Stomach (tissue), 9 donors: ENCODE results near the gene THSD4. TPM values are rescaled to one million over a fixed set of nuclear protein-coding genes. Genes with fewer than 3 reads are reported as not detected.

Experiments used
- DNase-seq, 2 donors: peaks; one replicate each; pipeline versions ENCODE4 v3.0.0 to v3.0.0-alpha.2; 2013 to 2019
- H3K27ac ChIP-seq, 5 donors: fragments of 200-600 bp in 4 of 5; sonication (generic) in 4 of 5; one replicate each; pipeline ENCODE4 v1.5.1; 2013 to 2019; ENCODE audit warnings: mild to moderate bottlenecking in 1 of 5, moderate library complexity in 1 of 5
- H3K27me3 ChIP-seq, 3 donors: fragments of 200-600 bp; sonication (generic); one replicate each; pipeline ENCODE4 v1.5.1; 2017 to 2019; ENCODE audit warnings: mixed run types in 1 of 3
- H3K36me3 ChIP-seq, 4 donors: fragments of 200-600 bp; sonication (generic); 1 replicate in 3 of 4; 2 replicates in 1 of 4; pipeline ENCODE4 v1.5.1; 2016 to 2019
- H3K4me1 ChIP-seq, 4 donors: fragments of 200-600 bp; sonication (generic); one replicate each; pipeline ENCODE4 v1.5.1; 2016 to 2019
- H3K4me3 ChIP-seq, 4 donors: fragments of 200-600 bp; sonication (generic) in 3 of 4; one replicate each; pipeline ENCODE4 v1.5.1; 2016 to 2019; ENCODE audit warnings: mild to moderate bottlenecking in 1 of 4
- H3K9me3 ChIP-seq, 4 donors: fragments of 200-600 bp; sonication (generic); one replicate each; pipeline ENCODE4 v1.5.1; 2016 to 2019
- CTCF ChIP-seq, 7 experiments: fragments of 450-650 bp in 4 of 7; fragments of 200-600 bp in 3 of 7; sonication (generic) in 3 of 7; IDR thresholded peaks; one replicate each; pipeline ENCODE4 v1.5.1; 2016 to 2019; ENCODE audit warnings: antibody characterized with exemption in 7 of 7, control low read depth in 2 of 7, mild to moderate bottlenecking in 1 of 7
- EP300 ChIP-seq: sonication (generic); formaldehyde crosslinking; IDR thresholded peaks from one replicate; pipeline ENCODE4 v1.6.1; 2017; ENCODE audit warnings: antibody characterized with exemption
- POLR2A ChIP-seq, 4 donors: fragments of 450-650 bp; IDR thresholded peaks; one replicate each; pipeline ENCODE4 v1.6.1; 2016; ENCODE audit warnings: antibody characterized with exemption in 4 of 4, control low read depth in 2 of 4, mild to moderate bottlenecking in 1 of 4, moderate library complexity in 1 of 4
- POLR2AphosphoS5 ChIP-seq, 3 donors: sonication (generic); formaldehyde crosslinking; IDR thresholded peaks; one replicate each; pipeline ENCODE4 v1.6.1; 2016; ENCODE audit warnings: antibody characterized with exemption in 3 of 3
- WGBS, 5 donors: extraction: QIAGEN DNeasy Blood & Tissue Kit in 3 of 5; methylation state at CpG; one replicate each; pipeline versions ENCODE4 v1.1.5 to v1.1.7; 2013 to 2018; 5-methylcytosine and 5-hydroxymethylcytosine counted together
- intact Hi-C: fragments of 100-400 bp; cut with DNase I; formaldehyde crosslinking; loops from one replicate; pipeline ENCODE4 v1.15.1; 2023; ENCODE audit warnings: low total_unique reads
- polyA plus RNA-seq, 3 donors: library from polyadenylated mRNA; stranded (reverse); fragments of 200-250 nt; gene quantifications; one replicate each; pipeline ENCODE4 v1.2.3, GENCODE V29; 2013
- total RNA-seq, 5 donors: library from RNA; depleted of rRNA; stranded (reverse); fragments of >200 nt; gene quantifications; one replicate each; pipeline versions ENCODE4 v1.1.0 to v1.2.3, GENCODE V29; 2014 to 2016
- donor health status: healthy with polysubstance abuse.
- donor health status: Bipolar disorder and iron deficiency.
- donor health status: healthy.

The THSD4 gene
- total and polyA plus RNA-seq, 8 donors = 1.8 to 79.4 (median 22.0) TPM

- 77 to 84% (median 82%) methylated on average over 5 of the region's 5 CpGs for WGBS, 5 donors
Observed at GRCh38 chr15:71185706-71186105, 70.4 kb downstream of the THSD4 start.

GRCh38 chr15:71186267-71186666 is 71.0 kb downstream of the THSD4 start:
- intact Hi-C loops = no loop called here
- H3K36me3 ChIP-seq = no peaks in the 10 kb centered on the region
- no peaks in the 10 kb centered on the region for H3K4me1 ChIP-seq
- TF ChIP-seq POLR2A (IDR thresholded peaks at IDR 0.05) = no peak
- TF ChIP-seq EP300 = no peak
- no peak for TF ChIP-seq POLR2AphosphoS5 (IDR thresholded peaks at IDR 0.05)
- no peak for TF ChIP-seq CTCF (IDR thresholded peaks at IDR 0.05)
- no peak overlapping the region for H3K4me3 ChIP-seq
- no peaks in the 10 kb centered on the region for H3K9me3 ChIP-seq
- no peak overlapping the region for H3K27ac ChIP-seq
- 52 to 63% (median 61%) methylated on average over 3 of the region's 3 CpGs for WGBS, 5 donors
- DNase-seq = no peak
- H3K27me3 ChIP-seq = no peaks in the 10 kb centered on the region

More at GRCh38 chr15:71185706-71186105, 70.4 kb downstream of the THSD4 start:
- H3K4me3 ChIP-seq = no peak overlapping the region
- no peaks in the 10 kb centered on the region for H3K27me3 ChIP-seq
- no peak overlapping the region for H3K27ac ChIP-seq
- DNase-seq = no peak
- H3K4me1 ChIP-seq = no peaks in the 10 kb centered on the region
- intact Hi-C loops = no loop called here
- no peaks in the 10 kb centered on the region for H3K36me3 ChIP-seq
- H3K9me3 ChIP-seq = no peaks in the 10 kb centered on the region
- no peak for TF ChIP-seq EP300
- no peak for TF ChIP-seq POLR2A (IDR thresholded peaks at IDR 0.05)
- TF ChIP-seq CTCF (IDR thresholded peaks at IDR 0.05) = no peak
- TF ChIP-seq POLR2AphosphoS5 (IDR thresholded peaks at IDR 0.05) = no peak

- H3K27me3 ChIP-seq = no peaks in the 10 kb centered on the region
- TF ChIP-seq POLR2AphosphoS5 (IDR thresholded peaks at IDR 0.05) (no peak), POLR2A (IDR thresholded peaks at IDR 0.05) (no peak), CTCF (IDR thresholded peaks at IDR 0.05) (no peak)
- H3K9me3 ChIP-seq = no peaks in the 10 kb centered on the region
- no peak overlapping the region for H3K4me3 ChIP-seq
- WGBS, 5 donors = 82 to 87% (median 85%) methylated on average over 5 of the region's 5 CpGs
- no peaks in the 10 kb centered on the region for H3K36me3 ChIP-seq
- H3K4me1 ChIP-seq = no peaks in the 10 kb centered on the region
- no peak overlapping the region for H3K27ac ChIP-seq
- no peak for DNase-seq
- intact Hi-C loops = no loop called here
Observed at GRCh38 chr15:71187078-71187477, 71.8 kb downstream of the THSD4 start.

- TF ChIP-seq EP300 (no peak), POLR2A (IDR thresholded peaks at IDR 0.05) (no peak), CTCF (IDR thresholded peaks at IDR 0.05) (no peak), POLR2AphosphoS5 (IDR thresholded peaks at IDR 0.05) (no peak)
- 92 to 96% (median 94%) methylated on average over 5 of the region's 5 CpGs for WGBS, 5 donors
- Histone ChIP-seq H3K36me3 (no peaks in the 10 kb centered on the region), H3K27me3 (no peaks in the 10 kb centered on the region), H3K27ac (no peak overlapping the region), H3K9me3 (no peaks in the 10 kb centered on the region), H3K4me3 (no peak overlapping the region), H3K4me1 (no peaks in the 10 kb centered on the region)
- intact Hi-C loops = no loop called here
- DNase-seq = no peak
Observed at GRCh38 chr15:71187526-71187925, 72.3 kb downstream of the THSD4 start.
